ENCODE results near the gene DTX1. TPM values are rescaled to one million over a fixed set of nuclear protein-coding genes. Genes with fewer than 3 reads are reported as not detected.

Gene DTX1
- total RNA-seq, 1 donor from 2014 or later, result 62.8 TPM

DNA sequence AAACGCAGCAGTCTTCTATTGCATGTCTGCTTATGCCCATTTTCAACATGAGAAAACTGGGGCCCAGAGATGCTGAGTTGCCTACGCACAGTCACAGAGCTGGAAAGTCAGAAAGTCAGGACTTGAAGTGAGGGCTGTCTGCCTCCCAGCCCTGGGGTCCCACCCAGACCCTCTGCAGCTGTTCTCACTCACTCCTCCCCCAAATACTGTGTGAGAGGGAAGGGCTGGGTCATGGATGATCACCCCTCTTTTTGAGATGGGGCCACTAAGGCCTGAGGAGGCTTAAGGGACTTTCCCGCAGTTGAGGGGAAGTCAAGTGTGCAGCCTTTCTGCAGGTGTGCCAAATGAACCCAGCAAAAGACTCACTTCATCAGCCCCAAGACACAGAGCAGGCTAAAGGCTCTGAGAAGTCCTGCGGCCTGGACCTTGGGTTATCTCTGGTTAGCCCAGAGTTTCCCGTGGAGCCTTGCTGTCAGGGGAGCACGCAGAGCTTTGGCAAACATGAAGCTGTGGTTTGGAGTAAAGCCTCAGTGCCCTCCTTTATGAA lies 18.7 kb downstream of the DTX1 start:
- TF ChIP-seq, protein P1, sequence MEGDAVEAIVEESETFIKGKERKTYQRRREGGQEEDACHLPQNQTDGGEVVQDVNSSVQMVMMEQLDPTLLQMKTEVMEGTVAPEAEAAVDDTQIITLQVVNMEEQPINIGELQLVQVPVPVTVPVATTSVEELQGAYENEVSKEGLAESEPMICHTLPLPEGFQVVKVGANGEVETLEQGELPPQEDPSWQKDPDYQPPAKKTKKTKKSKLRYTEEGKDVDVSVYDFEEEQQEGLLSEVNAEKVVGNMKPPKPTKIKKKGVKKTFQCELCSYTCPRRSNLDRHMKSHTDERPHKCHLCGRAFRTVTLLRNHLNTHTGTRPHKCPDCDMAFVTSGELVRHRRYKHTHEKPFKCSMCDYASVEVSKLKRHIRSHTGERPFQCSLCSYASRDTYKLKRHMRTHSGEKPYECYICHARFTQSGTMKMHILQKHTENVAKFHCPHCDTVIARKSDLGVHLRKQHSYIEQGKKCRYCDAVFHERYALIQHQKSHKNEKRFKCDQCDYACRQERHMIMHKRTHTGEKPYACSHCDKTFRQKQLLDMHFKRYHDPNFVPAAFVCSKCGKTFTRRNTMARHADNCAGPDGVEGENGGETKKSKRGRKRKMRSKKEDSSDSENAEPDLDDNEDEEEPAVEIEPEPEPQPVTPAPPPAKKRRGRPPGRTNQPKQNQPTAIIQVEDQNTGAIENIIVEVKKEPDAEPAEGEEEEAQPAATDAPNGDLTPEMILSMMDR (IDR thresholded peaks at IDR 0.05; ENCODE audit: unreplicated experiment), result no peak
- peaks cover 42% of the 10 kb centered on the region for H3K36me3 Mint-ChIP-seq (ENCODE audit: low read depth, unreplicated experiment)
- H3K27ac Mint-ChIP-seq (ENCODE audit: unreplicated experiment), result no peak overlapping the region
- H3K9me3 Mint-ChIP-seq (ENCODE audit: unreplicated experiment), result no peaks in the 10 kb centered on the region
- no peak overlapping the region for H3K4me3 Mint-ChIP-seq (ENCODE audit: unreplicated experiment)
- peaks cover 26% of the 10 kb centered on the region for H3K27me3 Mint-ChIP-seq (ENCODE audit: unreplicated experiment)
- H3K4me1 Mint-ChIP-seq (ENCODE audit: unreplicated experiment), result no peaks in the 10 kb centered on the region
- no peak for DNase-seq (ENCODE audit: low spot score)

DNA sequence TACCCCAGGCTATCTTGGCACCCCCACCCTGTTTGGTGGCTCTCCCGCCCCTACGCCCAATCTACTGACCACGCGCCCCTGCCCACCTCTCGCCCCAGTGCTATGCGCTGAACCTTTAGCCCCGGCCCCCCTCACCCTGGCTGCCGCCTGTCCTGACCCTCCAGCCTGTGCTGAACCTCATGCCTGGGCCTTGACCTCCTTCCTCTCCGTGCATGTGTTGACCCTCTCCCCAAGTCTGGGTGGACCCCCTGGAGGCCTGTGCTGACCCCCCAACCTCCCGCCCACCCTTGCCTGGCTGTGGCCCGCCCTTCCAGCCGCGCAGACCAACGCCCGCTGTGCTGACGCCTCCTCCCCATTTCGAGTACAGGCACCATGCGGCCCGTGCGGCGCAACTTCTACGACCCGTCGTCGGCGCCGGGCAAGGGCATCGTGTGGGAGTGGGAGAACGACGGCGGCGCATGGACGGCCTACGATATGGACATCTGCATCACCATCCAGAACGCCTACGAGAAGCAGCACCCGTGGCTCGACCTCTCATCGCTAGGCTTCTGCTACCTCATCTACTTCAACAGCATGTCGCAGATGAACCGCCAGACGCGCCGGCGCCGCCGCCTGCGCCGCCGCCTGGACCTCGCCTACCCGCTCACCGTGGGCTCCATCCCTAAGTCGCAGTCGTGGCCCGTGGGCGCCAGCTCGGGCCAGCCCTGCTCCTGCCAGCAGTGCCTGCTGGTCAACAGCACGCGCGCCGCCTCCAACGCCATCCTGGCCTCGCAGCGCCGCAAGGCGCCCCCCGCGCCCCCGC lies 20.7 kb downstream of the DTX1 start:
- Mint-ChIP-seq H3K36me3 (ENCODE audit: low read depth, unreplicated experiment) (peaks cover 50% of the 10 kb centered on the region), H3K4me3 (ENCODE audit: unreplicated experiment) (no peak overlapping the region), H3K9me3 (ENCODE audit: unreplicated experiment) (no peaks in the 10 kb centered on the region), H3K27me3 (ENCODE audit: unreplicated experiment) (peaks cover 31% of the 10 kb centered on the region), H3K4me1 (ENCODE audit: unreplicated experiment) (peaks cover 5% of the 10 kb centered on the region), H3K27ac (ENCODE audit: unreplicated experiment) (no peak overlapping the region)
- TF ChIP-seq, protein P1 (IDR thresholded peaks at IDR 0.05; ENCODE audit: unreplicated experiment), result no peak
- DNase-seq (ENCODE audit: low spot score), result no peak

DNA sequence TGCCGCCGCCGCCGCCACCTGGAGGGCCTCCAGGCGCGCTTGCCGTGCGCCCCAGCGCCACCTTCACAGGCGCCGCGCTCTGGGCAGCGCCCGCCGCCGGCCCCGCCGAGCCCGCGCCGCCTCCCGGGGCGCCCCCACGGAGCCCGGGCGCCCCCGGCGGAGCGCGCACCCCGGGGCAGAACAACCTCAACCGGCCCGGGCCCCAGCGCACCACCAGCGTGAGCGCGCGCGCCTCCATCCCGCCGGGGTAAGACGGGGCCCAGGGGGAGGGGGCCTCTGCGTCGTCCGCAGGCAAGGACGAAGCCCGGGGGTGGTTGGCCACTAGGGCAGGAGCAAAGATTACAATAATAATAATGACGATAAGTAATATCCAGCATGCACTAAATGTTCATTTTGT lies 21.3 kb downstream of the DTX1 start:
- TF ChIP-seq, protein P1 (IDR thresholded peaks at IDR 0.05; ENCODE audit: unreplicated experiment), result no peak
- DNase-seq (ENCODE audit: low spot score), result no peak
- Mint-ChIP-seq H3K4me3 (ENCODE audit: unreplicated experiment) (no peak overlapping the region), H3K9me3 (ENCODE audit: unreplicated experiment) (no peaks in the 10 kb centered on the region), H3K4me1 (ENCODE audit: unreplicated experiment) (peaks cover 5% of the 10 kb centered on the region), H3K27me3 (ENCODE audit: unreplicated experiment) (peaks cover 31% of the 10 kb centered on the region), H3K27ac (ENCODE audit: unreplicated experiment) (no peak overlapping the region), H3K36me3 (ENCODE audit: low read depth, unreplicated experiment) (peaks cover 51% of the 10 kb centered on the region)

DNA sequence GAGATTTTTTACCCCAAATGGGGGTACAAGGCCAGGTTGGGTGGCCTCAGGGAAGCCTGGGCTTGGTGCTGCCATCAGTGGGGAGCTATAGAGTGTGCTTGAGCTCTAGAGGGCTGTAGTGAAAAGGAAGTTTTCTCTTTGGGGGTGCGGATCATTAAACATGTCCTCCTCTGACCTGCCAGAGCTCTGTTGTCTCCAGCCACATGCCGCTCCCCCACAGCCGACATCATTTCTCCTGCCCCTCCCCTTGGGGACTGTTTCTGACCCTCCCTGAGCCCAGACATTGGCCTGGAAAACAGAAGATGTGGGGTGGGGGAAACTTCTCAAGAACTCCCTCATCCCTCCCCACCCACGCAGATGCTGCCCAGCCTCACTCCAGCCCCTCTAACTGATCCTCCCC lies 25.3 kb downstream of the DTX1 start:
- no peak for DNase-seq (ENCODE audit: low spot score)
- H3K4me3 Mint-ChIP-seq (ENCODE audit: unreplicated experiment), result no peak overlapping the region
- H3K27me3 Mint-ChIP-seq (ENCODE audit: unreplicated experiment), result peaks cover 27% of the 10 kb centered on the region
- no peak overlapping the region for H3K27ac Mint-ChIP-seq (ENCODE audit: unreplicated experiment)
- H3K36me3 Mint-ChIP-seq (ENCODE audit: low read depth, unreplicated experiment), result peaks cover 53% of the 10 kb centered on the region
- TF ChIP-seq, protein P1 (IDR thresholded peaks at IDR 0.05; ENCODE audit: unreplicated experiment), result no peak
- no peaks in the 10 kb centered on the region for H3K9me3 Mint-ChIP-seq (ENCODE audit: unreplicated experiment)
- peaks cover 23% of the 10 kb centered on the region for H3K4me1 Mint-ChIP-seq (ENCODE audit: unreplicated experiment)

DNA sequence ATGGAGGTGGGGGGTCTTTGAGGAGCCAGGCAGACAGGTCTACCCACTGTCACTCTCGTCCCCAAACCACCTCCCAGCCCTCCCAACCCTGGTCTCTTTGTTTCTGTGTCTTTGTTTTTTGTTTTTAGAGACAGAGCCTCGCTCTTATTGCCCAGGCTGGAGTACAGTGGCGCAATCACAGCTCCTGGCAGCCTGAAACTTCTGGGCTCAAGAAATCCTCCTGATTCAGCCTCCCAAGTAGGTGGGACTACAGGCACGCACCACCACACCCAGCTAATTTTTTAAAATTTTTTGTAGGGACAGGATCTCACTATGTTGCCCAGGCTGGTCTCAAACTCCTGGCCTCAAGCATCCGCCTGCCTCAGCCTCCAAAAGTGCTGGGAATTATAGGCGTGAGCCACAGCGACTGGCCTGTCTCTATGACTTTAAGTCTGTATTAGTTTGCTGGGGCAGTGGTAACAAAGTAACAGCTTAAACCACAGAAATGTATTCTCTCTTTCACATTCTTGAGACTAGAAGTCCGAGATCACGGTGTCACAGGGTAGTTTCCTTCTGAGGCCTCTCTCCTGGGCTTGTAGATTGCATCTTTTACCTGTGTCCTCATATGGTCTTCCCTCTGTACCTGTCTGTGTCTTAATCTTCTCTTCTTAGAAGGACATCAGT lies 26.1 kb downstream of the DTX1 start:
- Mint-ChIP-seq H3K4me1 (ENCODE audit: unreplicated experiment) (peaks cover 28% of the 10 kb centered on the region), H3K27ac (ENCODE audit: unreplicated experiment) (no peak overlapping the region), H3K27me3 (ENCODE audit: unreplicated experiment) (peaks cover 27% of the 10 kb centered on the region), H3K9me3 (ENCODE audit: unreplicated experiment) (no peaks in the 10 kb centered on the region), H3K4me3 (ENCODE audit: unreplicated experiment) (peak overlapping the region; percentile 3), H3K36me3 (ENCODE audit: low read depth, unreplicated experiment) (peaks cover 53% of the 10 kb centered on the region)
- TF ChIP-seq, protein P1 (IDR thresholded peaks at IDR 0.05; ENCODE audit: unreplicated experiment), result no peak
- no peak for DNase-seq (ENCODE audit: low spot score)
